Heart left ventricle (tissue), 13 donors: ENCODE data around the gene PDE5A.

Source experiments
- CTCF ChIP-seq, 12 donors: fragments of 200-600 bp; sonication (generic) in 4 of 12; IDR thresholded peaks; one replicate each; pipeline versions ENCODE4 v1.5.0 to v1.8.0; 2018 to 2022; ENCODE audit warnings: antibody characterized with exemption in 12 of 12, mild to moderate bottlenecking in 5 of 12
- POLR2A ChIP-seq, 2 donors: fragments of 450-650 bp; IDR thresholded peaks; one replicate each; pipeline ENCODE4 v1.6.1; 2017; ENCODE audit warnings: antibody characterized with exemption in 2 of 2, mild to moderate bottlenecking in 2 of 2, moderate library complexity in 2 of 2
- donor health status: ischemic (EF 13 %, LVEDD 7.1; RV severe dilation, severe dysfunction).
- donor health status: DM: no; HTN: yes; CAD: no.
- donor health status: DM: no; HTN: no; CAD: no.
- donor health status: ischemic (EF 25% LVEDD 6.9; RV normal size, moderate dysfunction).
- donor health status: ischemic (EF 25% LVEDD 5.7; RV mildly dilated, moderate dysfunction).
- donor health status: ischemic (EF 35%, LVEDD 5.7; RV mildly dilated, moderate dysfunction).
- donor health status: nonischemic (EF 11% LVEDD 7.7; RV severe dilation, severe dysfunction).
- donor health status: DM: yes; HTN: yes; CAD: no.
- donor health status: PGD.
- donor health status: ischemic (EF 29% LVEDD 5.4; RV normal size, mild dysfunction).
- donor health status: nonischemic (EF 23%, LVEDD 6.1; RV moderate dilation, normal function).

- TF ChIP-seq CTCF (IDR thresholded peaks at IDR 0.05), result no peak
- TF ChIP-seq POLR2A (IDR thresholded peaks at IDR 0.05), result no peak
Measured at GRCh38 chr4:119581190-119581873, 47.3 kb downstream of the PDE5A start.
